Thoracic aorta endothelial cell (primary cell): ENCODE data around the gene ETAA1. TPM values are rescaled to one million over a fixed set of nuclear protein-coding genes. Genes with fewer than 3 reads are reported as not detected.

Source experiments
- total RNA-seq: library from RNA; depleted of rRNA; stranded (reverse); fragments of >200 nt; gene quantifications from 2 replicates; pipeline ENCODE4 v1.2.3, GENCODE V29; 2012

ETAA1 gene
- 28.9 and 31.4 TPM in 2 replicates for total RNA-seq

DNA sequence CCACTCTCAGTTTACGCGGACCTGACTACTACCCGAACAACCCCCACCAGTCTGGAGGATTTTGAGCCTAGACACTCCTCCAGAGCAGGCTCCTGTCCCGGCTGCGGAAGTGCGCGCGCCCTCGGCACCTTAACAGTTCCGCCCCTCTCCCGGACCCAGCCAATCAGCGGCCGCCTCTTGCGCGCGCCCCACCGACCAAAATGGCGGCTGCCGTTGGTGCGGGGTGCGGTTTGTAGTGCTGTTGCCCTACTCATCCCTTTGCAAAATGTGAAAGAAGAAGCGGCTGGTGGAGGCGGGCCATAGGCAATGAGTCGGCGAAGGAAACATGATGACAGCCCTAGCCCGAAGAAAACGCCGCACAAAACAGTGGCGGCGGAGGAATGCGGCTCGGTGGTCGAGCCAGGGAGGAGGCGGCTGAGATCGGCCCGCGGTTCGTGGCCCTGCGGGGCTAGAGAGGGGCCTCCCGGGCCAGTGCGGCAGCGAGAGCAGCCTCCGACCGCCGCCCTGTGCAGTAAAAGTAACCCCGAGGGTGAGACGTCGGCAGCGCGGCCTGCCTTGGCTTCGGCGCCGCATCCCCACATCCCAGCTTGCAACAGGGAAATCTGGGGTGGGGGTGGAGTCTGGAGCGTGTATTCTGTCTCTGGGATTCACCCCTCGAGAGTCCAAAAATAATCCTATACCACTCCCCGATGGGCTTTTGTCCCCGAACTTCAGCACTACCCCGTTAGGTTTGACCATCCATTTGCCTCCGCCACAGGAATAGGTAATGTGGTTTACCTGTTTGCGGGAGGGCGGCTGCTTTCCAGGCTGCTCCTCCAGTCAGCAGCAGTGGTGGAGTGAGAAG, at the start of gene ETAA1:
ETAA1 (plus strand) TSS at position 191 of the 844 bp plus-strand sequence; CDS start at position 307, 116 bp downstream.

